Small intestine (tissue), 7 donors: ENCODE results near the gene DZANK1. TPM values are rescaled to one million over a fixed set of nuclear protein-coding genes. Genes with fewer than 3 reads are reported as not detected.
"Not testable (repeated sequence)": the region's sequence is repeated elsewhere in the genome, so short reads cannot be mapped to it uniquely, and the experiment has no call there.

Experiments
- DNase-seq, 2 donors: peaks; one replicate each; pipeline versions ENCODE4 v3.0.0 to v3.0.0-alpha.2; 2013
- FAIRE-seq: peaks from 2 replicates; lab custom pipeline; 2012; peaks lifted over from hg19 to GRCh38; lab: Jason Lieb, UNC
- H3K27ac ChIP-seq, 3 donors: one replicate each; pipeline ENCODE4 v1.5.1; 2013; ENCODE audit warnings: low read length in 2 of 3, mild to moderate bottlenecking in 2 of 3, control low read depth in 1 of 3, inconsistent platforms in 1 of 3, low read depth in 1 of 3, moderate library complexity in 1 of 3
- H3K27me3 ChIP-seq, 3 donors: one replicate each; pipeline ENCODE4 v1.6.1; 2013; ENCODE audit warnings: low read length in 3 of 3, inconsistent platforms in 1 of 3; ENCODE audit not compliant: control insufficient read depth in 3 of 3, insufficient read depth in 3 of 3
- H3K36me3 ChIP-seq, 3 donors: one replicate each; pipeline ENCODE4 v1.6.1; 2013; ENCODE audit warnings: low read length in 3 of 3, inconsistent platforms in 1 of 3, low read depth in 1 of 3, mild to moderate bottlenecking in 1 of 3, moderate library complexity in 1 of 3; ENCODE audit not compliant: control insufficient read depth in 3 of 3, insufficient read depth in 2 of 3
- H3K4me1 ChIP-seq, 3 donors: one replicate each; pipeline ENCODE4 v1.6.1; 2013; ENCODE audit warnings: low read length in 2 of 3, inconsistent platforms in 1 of 3, low read depth in 1 of 3, mild to moderate bottlenecking in 1 of 3, moderate library complexity in 1 of 3; ENCODE audit not compliant: control insufficient read depth in 3 of 3, insufficient read depth in 2 of 3
- H3K4me3 ChIP-seq, 3 donors: one replicate each; pipeline ENCODE4 v1.5.1; 2013; ENCODE audit warnings: low read length in 3 of 3, control low read depth in 1 of 3, inconsistent platforms in 1 of 3, low read depth in 1 of 3, mild to moderate bottlenecking in 1 of 3, moderate library complexity in 1 of 3
- H3K9me3 ChIP-seq, 2 donors: one replicate each; pipeline ENCODE4 v1.6.1; 2013; ENCODE audit warnings: low read depth in 1 of 2, low read length in 1 of 2; ENCODE audit not compliant: control insufficient read depth in 2 of 2, insufficient read depth in 1 of 2
- WGBS, 3 donors: extraction: QIAGEN DNeasy Blood & Tissue Kit; methylation state at CpG; one replicate each; pipeline ENCODE4 v1.1.7; 2013; 5-methylcytosine and 5-hydroxymethylcytosine counted together
- polyA plus RNA-seq, 4 donors: library from polyadenylated mRNA; stranded (reverse) in 3 of 4; unstranded in 1 of 4; fragments of 200-250 nt in 3 of 4; fragments of 120-200 nt in 1 of 4; gene quantifications; one replicate each; pipeline versions ENCODE4 v1.2.1 to v1.2.3, GENCODE V29; 2013
- donor health status: healthy with polysubstance abuse.
- donor health status: control.
- donor health status: control.
- donor health status: Bipolar disorder and iron deficiency.
- donor health status: healthy.

The DZANK1 gene
- polyA plus RNA-seq, 4 donors = 0.54 to 1.8 (median 0.85) TPM; not detected in 1

DNA sequence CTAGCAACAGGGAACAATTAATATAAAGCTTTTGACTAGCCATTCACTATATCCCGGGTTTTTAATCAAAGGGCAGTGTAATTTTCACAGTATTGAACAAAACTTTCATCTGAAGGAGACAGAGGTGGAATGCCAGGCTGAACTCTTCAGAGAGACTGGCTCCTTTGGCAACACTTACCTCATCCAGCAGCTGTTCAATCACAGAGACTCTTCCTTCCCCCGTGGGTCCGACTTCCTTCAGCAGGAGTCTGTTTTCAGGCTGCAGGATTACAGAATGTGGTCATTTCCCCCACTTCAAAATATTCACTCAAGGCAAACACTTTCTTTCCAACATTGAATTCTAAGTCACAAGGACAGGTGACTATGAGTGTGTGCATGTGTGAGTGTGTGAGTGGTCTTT, 76.6 kb downstream of the DZANK1 start:
- FAIRE-seq = no peak

DNA sequence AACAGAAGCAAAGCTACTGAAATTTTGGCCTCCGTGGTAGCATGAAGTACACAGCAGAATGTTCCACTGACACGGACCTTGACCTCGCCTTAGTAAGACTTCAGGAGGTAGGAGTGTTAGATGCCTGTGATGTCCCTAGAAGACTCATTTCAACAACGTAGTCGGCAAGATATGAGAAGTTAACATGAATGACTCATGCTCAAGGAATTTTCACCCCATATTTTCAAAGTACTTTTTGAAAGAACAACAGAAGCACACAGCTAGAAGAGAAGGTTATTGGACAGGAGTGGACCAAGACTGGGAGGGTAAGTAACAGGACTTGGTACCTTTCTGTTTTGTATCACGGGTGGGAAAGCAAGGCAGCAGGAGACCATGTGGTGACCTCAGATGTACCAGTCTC, 78.0 kb downstream of the DZANK1 start:
- WGBS, 3 donors = 20 to 60% (median 48%) methylated on average over 6 of the region's 6 CpGs
- Histone ChIP-seq H3K9me3 (no peaks in the 10 kb centered on the region), H3K27ac (no peak overlapping the region), H3K4me1 (peaks cover 0 to 3% (median 0%) of the 10 kb centered on the region in 3 donors), H3K4me3 (no peak overlapping the region), H3K36me3 (peaks cover 0 to 5% (median 0%) of the 10 kb centered on the region in 3 donors), H3K27me3 (no peaks in the 10 kb centered on the region)
- peak; percentile 55 to 73 for DNase-seq
- no peak for FAIRE-seq

More for the DNA sequence above, 76.6 kb downstream of the DZANK1 start:
- Histone ChIP-seq H3K4me3 (no peak overlapping the region), H3K9me3 (no peaks in the 10 kb centered on the region), H3K27me3 (no peaks in the 10 kb centered on the region), H3K4me1 (peaks cover 0 to 3% (median 0%) of the 10 kb centered on the region in 3 donors), H3K36me3 (peaks cover 0 to 5% (median 0%) of the 10 kb centered on the region in 3 donors), H3K27ac (no peak overlapping the region)
- no peak for DNase-seq
- WGBS, 3 donors = 59 to 73% (median 73%) methylated on average over 3 of the region's 3 CpGs

DNA sequence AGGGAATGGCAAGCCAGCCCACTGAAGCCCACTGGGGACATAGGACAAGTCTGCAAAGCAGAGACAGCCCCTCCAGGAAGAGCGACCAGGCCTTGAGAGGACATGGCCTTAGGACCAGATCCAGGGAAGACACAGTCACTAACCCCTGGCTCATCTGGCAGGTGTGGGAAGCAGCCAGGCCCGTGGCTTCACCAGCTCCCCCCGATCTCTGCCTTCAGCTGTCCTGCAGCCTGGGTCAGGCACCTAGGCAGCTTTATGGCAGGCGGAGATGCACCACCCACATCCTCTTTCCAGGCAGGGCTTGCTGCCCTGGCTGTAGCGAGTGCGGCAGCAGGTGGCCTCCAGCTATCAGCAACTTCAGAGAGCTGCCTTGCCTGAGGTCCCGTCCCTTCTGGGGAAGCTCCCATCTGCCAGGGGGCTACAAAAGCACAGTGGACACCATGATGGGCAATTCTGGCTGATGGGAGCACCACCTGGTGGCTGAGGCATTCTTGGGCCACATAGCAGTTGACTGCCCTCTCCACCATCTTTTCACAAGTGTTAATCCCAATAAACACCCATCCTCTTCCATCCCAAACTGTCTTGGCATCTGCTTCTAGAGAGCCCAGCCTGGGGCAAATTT, 85.8 kb downstream of the DZANK1 start:
- FAIRE-seq (no peak), DNase-seq (no peak)
- Histone ChIP-seq H3K27ac (no peak overlapping the region), H3K4me3 (no peak overlapping the region), H3K4me1 (no peaks in the 10 kb centered on the region), H3K9me3 (peaks cover 0 to 1% of the 10 kb centered on the region in 2 donors), H3K27me3 (no peaks in the 10 kb centered on the region), H3K36me3 (peaks cover 0 to 5% (median 0%) of the 10 kb centered on the region in 3 donors)
- 68 to 79% (median 76%) methylated on average over 7 of the region's 7 CpGs for WGBS, 3 donors

DNA sequence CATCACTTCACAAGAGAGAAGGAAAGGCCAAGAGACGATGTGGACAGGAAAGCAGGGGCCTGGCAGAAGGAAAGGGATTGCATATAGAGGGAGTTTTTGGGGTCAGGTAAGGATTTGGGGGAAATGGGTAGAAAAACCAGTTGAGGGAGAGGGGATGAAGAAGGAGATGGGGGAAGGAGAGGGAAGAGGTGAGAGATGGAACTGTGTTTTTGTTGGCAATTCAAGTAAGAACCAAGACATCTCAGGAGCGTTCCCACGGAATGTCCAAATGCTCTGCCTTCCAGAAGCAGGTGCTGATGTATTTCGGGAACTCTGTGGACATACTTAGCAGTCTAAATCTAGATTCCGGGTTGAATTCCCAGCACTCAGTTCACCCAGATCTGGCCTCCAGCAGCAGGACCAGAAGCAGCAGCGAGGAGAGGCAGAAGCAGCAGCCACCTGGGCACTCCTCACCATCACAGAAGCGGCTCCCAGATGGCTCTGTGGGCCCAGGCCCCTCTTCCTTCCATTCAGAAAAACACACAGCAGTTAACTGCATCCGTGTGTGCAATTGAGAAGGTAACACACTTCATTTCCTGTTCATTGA, 88.8 kb downstream of the DZANK1 start:
- Histone ChIP-seq H3K27ac (no peak overlapping the region), H3K4me3 (no peak overlapping the region), H3K9me3 (peaks cover 0 to 2% of the 10 kb centered on the region in 2 donors), H3K4me1 (no peaks in the 10 kb centered on the region), H3K27me3 (no peaks in the 10 kb centered on the region), H3K36me3 (no peaks in the 10 kb centered on the region)
- WGBS, 3 donors = 61 to 71% (median 64%) methylated on average over 8 of the region's 8 CpGs
- DNase-seq (no peak), FAIRE-seq (no peak)

DNA sequence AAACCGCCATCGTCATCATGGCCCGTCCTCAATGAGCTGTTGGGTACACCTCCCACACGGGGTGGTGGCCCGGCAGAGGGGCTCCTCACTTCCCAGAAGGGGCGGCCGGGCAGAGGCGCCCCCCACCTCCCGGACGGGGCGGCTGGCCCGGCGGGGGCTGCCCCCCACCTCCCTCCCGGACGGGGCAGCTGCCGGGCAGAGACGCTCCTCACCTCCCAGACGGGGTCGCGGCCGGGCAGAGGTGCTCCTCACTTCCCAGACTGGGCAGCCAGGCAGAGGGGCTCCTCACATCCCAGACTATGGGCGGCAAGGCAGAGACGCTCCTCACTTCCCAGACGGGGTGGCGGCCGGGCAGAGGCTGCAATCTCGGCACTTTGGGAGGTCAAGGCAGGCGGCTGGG, 91.3 kb downstream of the DZANK1 start:
- not testable (repeated sequence) for FAIRE-seq, H3K27me3 ChIP-seq, DNase-seq, H3K27ac ChIP-seq, H3K36me3 ChIP-seq, H3K4me1 ChIP-seq, H3K9me3 ChIP-seq, H3K4me3 ChIP-seq
- 95 to 100% (median 99%) methylated on average over 17 to 28 of the region's 28 CpGs for WGBS, 3 donors

DNA sequence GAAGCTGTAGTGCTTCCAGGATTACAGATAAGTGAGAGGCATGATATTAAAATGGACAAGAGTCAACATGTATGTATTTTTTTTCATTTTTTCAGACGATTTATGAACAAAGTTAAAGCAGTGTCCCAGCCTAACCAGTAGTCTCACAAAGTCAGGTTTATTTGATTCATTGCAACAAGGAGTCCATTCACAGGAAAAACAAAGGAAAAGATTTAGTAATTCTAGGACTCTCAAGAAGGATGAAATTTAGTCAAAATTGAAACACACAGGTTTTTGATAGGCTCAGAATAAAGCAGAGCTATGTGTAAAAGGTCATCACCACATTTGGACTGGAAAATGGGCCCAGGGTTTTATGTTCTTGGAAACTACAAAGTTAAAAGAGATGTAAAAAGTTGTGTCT, 94.5 kb downstream of the DZANK1 start:
- Histone ChIP-seq H3K27me3 (no peaks in the 10 kb centered on the region), H3K36me3 (no peaks in the 10 kb centered on the region), H3K9me3 (peaks cover 0 to 2% of the 10 kb centered on the region in 2 donors), H3K4me1 (no peaks in the 10 kb centered on the region), H3K4me3 (no peak overlapping the region), H3K27ac (no peak overlapping the region)
- DNase-seq (no peak), FAIRE-seq (no peak)
- 50 to 69% (median 52%) methylated on average over 1 of the region's 1 CpG for WGBS, 3 donors

DNA sequence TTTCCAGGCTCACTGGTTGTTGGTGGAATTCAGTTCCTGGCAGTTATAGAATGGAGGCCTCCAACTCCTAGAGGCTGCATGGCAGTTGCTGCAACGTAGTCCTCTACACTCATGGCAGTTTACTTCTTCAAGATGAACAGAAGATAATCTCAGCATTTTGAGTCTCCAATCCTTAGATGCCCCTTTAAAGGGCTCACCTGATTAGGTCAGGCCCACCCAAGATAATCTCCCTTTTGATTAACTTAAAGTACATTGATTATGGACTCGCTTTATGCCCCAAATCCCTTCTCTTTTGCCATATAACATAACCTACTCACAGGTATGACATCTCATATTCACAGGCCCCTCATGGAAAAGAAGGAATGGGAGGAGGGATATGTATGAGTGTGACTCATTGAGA, 102.1 kb downstream of the DZANK1 start:
- FAIRE-seq (no peak), DNase-seq (no peak)
- no peak overlapping the region for H3K27ac ChIP-seq
- H3K27me3 ChIP-seq = no peaks in the 10 kb centered on the region
- H3K4me3 ChIP-seq = no peak overlapping the region
- H3K36me3 ChIP-seq = no peaks in the 10 kb centered on the region
- 60 to 75% (median 64%) methylated on average over 2 of the region's 2 CpGs for WGBS, 3 donors
- peaks cover 0 to 5% (median 0%) of the 10 kb centered on the region in 3 donors for H3K4me1 ChIP-seq
- no peaks in the 10 kb centered on the region for H3K9me3 ChIP-seq

DNA sequence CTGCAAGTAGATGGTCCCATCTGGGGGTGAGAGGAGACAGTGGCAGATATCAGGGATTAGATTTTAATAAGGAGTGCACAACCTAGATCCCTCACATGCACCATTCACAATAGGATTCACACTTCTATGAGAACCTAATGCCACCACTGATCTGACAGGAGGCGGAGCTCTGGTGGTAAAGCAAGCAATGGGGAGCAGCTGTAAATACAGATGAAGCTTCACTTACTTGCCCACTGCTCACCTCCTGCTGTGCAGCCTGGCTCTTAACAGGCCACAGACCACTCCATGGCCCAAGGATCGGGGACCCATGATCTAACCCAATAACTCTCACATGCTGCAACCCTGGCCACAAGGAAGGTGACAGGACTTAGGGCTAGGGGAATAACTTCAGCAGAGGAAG, 103.1 kb downstream of the DZANK1 start:
- no peaks in the 10 kb centered on the region for H3K36me3 ChIP-seq
- FAIRE-seq (no peak), DNase-seq (no peak)
- no peak overlapping the region for H3K27ac ChIP-seq
- H3K27me3 ChIP-seq = no peaks in the 10 kb centered on the region
- 82 to 94% (median 85%) methylated on average over 2 of the region's 2 CpGs for WGBS, 3 donors
- H3K9me3 ChIP-seq = no peaks in the 10 kb centered on the region
- no peak overlapping the region for H3K4me3 ChIP-seq
- H3K4me1 ChIP-seq = peaks cover 0 to 5% (median 0%) of the 10 kb centered on the region in 3 donors
